Measurements from ENCODE around the gene POU2AF1. TPM values are rescaled to one million over a fixed set of nuclear protein-coding genes. Genes with fewer than 3 reads are reported as not detected.
"Not testable (repeated sequence)": the region's sequence is repeated elsewhere in the genome, so short reads cannot be mapped to it uniquely, and the experiment has no call there.

The POU2AF1 gene
- total RNA-seq, 4 donors from 2014 or later = 0.69 to 2.2 (median 1.9) TPM; not detected in 1

DNA sequence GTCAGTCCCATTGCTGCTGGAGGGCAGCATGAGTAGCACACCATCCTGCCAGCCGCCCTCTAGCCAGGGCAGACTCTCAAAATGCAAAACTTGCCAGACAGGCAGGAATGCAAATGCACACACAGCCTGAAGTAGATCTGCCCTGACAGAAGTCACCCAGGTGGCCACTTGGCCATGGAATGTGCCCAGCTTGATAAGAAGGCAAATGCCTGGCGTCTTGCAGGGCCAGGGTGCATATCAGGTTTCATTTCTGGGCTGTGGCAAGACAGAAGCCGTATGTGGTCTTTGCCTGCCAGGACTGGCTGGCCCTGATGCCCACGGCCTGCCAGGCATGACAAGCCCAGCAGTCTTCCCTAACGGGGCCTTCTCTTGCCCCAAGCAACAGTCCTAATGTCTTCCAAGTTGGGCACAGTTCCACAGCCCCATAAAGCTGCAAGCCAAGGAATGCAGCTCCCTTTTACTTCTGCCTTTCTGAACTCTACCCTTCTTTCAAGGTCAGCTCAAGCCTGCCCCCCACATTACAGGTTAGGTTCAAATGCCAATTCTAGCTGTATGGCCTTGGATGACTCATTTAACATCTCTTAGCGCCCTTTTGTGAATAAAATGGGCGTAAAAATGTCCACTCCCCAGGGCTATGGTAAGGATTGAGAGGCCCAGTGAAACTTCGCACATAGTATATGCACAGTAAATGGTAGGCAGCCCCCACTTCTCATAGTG lies 51.0 kb downstream of the POU2AF1 start:
- ATAC-seq (ENCODE audit: low FRiP score) = no peak
- no peak for DNase-seq (ENCODE audit: low spot score)
- TF ChIP-seq, protein P1, sequence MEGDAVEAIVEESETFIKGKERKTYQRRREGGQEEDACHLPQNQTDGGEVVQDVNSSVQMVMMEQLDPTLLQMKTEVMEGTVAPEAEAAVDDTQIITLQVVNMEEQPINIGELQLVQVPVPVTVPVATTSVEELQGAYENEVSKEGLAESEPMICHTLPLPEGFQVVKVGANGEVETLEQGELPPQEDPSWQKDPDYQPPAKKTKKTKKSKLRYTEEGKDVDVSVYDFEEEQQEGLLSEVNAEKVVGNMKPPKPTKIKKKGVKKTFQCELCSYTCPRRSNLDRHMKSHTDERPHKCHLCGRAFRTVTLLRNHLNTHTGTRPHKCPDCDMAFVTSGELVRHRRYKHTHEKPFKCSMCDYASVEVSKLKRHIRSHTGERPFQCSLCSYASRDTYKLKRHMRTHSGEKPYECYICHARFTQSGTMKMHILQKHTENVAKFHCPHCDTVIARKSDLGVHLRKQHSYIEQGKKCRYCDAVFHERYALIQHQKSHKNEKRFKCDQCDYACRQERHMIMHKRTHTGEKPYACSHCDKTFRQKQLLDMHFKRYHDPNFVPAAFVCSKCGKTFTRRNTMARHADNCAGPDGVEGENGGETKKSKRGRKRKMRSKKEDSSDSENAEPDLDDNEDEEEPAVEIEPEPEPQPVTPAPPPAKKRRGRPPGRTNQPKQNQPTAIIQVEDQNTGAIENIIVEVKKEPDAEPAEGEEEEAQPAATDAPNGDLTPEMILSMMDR (IDR thresholded peaks at IDR 0.05) = no peak

DNA sequence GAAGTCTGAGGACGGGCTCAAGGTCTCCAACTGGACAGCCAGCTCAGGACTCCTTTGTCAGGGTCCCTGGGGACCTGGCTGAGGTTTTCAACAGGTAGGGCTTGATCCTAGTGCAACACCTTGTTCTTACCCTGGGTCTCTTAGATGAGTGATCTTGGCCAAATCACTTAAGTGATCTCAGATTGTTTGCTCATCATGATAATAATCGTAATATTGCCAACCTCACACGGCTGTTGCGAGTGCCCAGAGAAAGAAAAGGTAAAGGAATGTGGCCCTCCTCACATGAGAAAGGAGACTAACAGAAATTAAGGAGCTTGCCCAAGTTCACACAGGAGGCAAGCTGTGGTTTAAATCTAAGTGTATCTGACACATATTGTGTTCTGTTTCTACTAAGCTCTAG lies 52.3 kb downstream of the POU2AF1 start:
- TF ChIP-seq, protein P1 (IDR thresholded peaks at IDR 0.05) = no peak
- no peak for DNase-seq (ENCODE audit: low spot score)
- ATAC-seq (ENCODE audit: low FRiP score) = no peak

DNA sequence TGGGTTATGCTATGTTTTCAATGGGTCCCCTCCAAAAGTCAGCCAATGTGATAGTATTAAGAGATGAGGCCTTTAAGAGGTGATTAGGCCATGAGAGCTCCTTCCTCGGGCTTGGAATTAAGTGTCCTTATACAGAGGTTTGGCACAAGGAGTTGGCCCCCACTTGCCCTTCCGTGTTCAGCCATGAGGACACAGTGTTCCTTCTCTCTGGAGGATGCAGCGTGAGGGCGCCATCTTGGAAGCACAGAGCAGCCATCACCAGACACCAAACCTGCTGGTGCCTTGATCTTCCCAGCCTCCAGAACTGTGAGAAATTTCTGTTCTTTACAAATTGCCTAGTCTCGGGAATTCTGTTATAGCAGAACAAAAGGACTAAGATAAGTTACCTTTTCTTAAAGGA lies 53.8 kb downstream of the POU2AF1 start:
- DNase-seq (ENCODE audit: low spot score) (no peak), ATAC-seq (ENCODE audit: low FRiP score) (no peak)
- TF ChIP-seq, protein P1 (IDR thresholded peaks at IDR 0.05) = no peak

DNA sequence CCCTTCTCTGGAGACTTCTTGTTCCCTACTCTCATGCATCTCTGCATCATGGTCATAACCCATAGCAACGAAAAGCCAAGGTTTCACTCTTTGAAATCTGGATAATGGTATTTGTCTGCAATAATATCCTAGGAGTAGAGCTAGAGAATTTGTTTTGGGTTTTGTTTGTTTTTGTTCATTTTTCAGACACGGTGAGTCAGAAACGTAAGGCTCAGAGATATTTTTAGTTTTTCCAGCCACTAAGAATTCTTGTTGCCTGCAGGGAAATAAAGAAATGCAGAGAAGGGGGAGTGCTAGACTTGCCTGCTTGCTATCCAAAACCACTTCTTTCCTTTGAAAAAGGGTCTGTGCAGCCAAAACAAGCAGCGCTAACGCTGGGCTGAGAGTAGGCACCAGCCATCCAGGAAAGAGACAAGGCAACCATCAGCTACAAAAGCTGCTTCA lies 54.8 kb downstream of the POU2AF1 start:
- TF ChIP-seq, protein P1 (IDR thresholded peaks at IDR 0.05) = no peak
- ATAC-seq (ENCODE audit: low FRiP score) = peak; percentile 58
- DNase-seq (ENCODE audit: low spot score) = no peak

DNA sequence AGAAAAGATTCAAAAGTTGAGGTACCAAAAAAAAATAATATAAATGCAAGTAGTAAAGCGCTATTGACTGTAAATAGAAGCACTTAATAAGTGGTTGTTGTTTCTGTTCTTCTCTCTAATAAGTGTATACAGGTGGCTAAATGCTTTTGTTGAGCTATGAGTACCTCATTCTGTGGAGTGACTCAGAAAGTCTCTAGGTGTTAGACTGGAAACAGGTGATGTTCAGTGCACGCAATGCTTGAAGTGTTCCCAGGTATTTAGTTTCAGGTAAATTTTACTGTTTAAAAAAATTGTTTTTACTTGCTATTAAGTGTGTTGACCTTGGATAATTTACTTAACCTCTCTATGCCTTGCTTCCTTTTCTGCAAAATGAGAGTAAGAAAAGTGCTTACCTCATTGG lies 56.5 kb downstream of the POU2AF1 start:
- TF ChIP-seq, protein P1 (IDR thresholded peaks at IDR 0.05) = no peak
- no peak for ATAC-seq (ENCODE audit: low FRiP score)
- DNase-seq (ENCODE audit: low spot score) = no peak

DNA sequence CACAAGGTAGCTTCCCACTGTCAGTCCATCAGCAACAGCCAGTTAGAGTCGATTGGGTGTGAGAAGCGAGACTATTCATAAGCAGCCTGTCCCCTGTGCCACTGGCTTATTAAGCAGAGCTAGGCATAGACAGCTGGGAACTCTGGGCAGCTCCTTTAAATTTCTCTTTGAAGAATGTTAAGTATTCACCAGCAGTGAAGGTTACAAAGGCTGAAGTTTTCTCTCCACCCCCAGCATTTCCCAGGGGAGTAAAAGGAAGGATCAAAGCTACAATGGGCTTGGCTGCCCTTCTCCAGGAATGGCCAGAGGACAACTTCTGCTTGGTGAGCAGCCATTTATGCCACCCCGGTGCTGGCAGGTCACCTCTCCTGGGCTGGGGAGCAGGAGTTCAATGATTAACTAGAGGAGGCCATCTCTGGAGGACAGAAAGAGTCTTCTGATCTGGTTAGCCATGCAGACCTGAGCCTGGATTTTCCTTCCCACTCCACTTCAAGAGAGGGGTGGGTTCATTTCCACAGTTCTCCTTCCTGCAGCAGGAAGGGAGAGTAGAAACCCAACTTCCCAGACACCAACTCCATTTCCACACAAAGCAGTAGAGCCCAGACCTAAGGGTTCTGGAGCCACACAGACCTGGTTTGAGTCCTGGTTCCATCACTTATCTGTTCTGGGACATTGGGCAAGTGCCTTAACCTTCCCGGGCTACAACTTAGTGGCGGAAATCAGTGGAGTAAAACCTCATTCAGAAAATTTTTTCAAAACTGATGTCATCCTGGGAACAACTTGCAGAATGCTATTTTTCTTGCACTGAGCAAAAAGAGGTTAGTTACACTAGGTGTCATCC lies 58.1 kb downstream of the POU2AF1 start:
- DNase-seq (ENCODE audit: low spot score) (no peak), ATAC-seq (ENCODE audit: low FRiP score) (no peak)
- TF ChIP-seq, protein P1 (IDR thresholded peaks at IDR 0.05) = no peak

DNA sequence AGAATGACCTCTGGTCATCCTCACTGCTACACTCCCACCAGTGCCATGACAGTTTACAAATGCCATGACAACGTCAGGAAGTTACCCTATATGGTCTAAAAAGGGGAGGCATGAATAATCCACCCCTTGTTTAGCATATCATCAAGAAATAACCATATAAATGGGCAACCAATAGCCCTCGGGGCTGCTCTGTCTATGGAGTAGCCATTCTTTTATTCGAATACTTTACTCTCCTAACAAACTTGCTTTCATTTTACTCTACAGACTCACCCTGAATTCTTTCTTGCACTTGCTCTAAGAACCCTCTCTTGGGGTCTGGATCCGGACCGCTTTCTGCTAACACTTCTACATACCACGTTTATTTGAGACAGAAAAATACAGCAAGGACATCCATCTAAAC lies 58.9 kb downstream of the POU2AF1 start:
- not testable (repeated sequence) for ATAC-seq (ENCODE audit: low FRiP score); DNase-seq (ENCODE audit: low spot score)

All from omental fat pad (tissue), 4 donors.